Measurements from ENCODE around the gene EPB41L4B. TPM values are rescaled to one million over a fixed set of nuclear protein-coding genes. Genes with fewer than 3 reads are reported as not detected.

EPB41L4B gene
- total and polyA plus RNA-seq, 7 experiments from 2014 or later = 0.36 TPM; not detected in 6

DNA sequence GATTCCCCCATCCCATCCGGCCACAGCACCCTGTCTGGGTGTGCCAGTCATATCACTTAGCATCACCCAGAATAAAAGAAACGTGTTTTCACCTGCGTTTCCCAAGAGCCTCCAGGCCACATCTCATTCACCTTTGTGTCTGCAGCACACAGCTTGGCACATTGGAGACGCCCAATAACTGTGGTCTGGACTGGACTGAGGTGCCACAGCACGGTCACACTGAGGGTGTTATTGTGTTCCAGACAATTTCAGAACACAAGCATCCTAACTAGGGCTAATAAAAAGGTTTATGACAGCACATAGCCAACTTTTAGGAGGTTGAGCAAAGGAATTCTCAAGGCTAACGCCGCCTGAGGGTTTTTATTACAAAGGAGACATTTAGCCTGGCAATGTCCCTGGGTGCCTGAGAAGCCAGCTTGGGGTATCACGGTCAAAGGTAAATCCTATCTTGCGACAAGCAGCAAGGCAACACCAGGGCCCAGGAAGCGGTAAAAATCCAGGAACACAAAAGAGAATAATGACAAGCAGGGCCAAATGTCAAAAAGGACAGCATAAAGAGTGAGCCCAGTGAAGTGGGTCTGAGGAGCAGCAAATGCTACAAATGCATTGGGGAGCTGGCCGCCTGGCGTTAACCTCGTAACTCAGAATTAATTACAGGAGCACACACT, 3.4 kb downstream of the EPB41L4B start:
- Histone ChIP-seq H3K4me3 (ENCODE audit: low read length) (no peak overlapping the region), H3K9me3 (ENCODE audit: control insufficient read depth in 2 of 3, low read length in 3 of 3) (no peaks in the 10 kb centered on the region), H3K4me1 (ENCODE audit: control insufficient read depth in 2 of 2, insufficient read depth in 2 of 2, low read length in 2 of 2) (peaks cover 0 to 10% of the 10 kb centered on the region in 2 donors), H3K36me3 (ENCODE audit: control insufficient read depth in 2 of 3, insufficient read depth in 3 of 3, low read length in 3 of 3) (no peaks in the 10 kb centered on the region), H3K27me3 (ENCODE audit: control insufficient read depth in 2 of 2, insufficient read depth in 2 of 2, low read length in 2 of 2) (peaks cover 3 to 4% of the 10 kb centered on the region in 2 donors), H3K27ac (ENCODE audit: low read depth, low read length) (no peak overlapping the region)
- Mint-ChIP-seq H3K4me3 (no peak overlapping the region), H3K36me3 (peaks cover 0 to 7% (median 0%) of the 10 kb centered on the region in 5 donors), H3K4me1 (peaks cover 5 to 12% (median 10%) of the 10 kb centered on the region in 7 donors), H3K9me3 (peaks cover 0 to 4% (median 0%) of the 10 kb centered on the region in 11 donors), H3K27ac (no peak overlapping the region), H3K27me3 (peaks cover 68 to 82% (median 73%) of the 10 kb centered on the region in 5 donors)
- intact Hi-C loops (cut with micrococcal nuclease) = no loop called here
- ChIA-PET CTCF (no interaction called here), POLR2A (no interaction called here)
- ATAC-seq (no peak), DNase-seq (no peak)

DNA sequence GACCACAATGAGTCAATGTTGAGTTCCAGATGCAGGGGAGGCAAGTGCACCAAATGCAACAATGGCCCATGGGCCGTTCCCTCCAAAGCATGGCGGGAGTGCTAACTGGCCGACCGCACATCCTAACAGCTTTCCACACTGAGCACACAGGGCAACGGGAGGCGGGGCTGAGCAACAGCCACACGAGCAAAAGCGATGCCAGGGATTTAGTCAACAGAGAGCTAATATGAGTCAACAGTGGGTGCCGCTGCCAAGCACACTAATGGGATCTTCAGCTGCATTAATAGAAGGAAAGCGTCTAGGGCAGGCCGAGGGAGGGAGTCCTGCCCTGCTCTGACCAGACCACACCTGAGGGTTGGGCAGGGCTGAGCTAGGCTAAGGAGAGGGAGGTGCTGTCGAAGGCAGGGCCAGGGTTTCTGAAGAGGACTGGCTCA, 4.6 kb downstream of the EPB41L4B start:
- H3K4me1 Mint-ChIP-seq = peaks cover 3 to 11% (median 7%) of the 10 kb centered on the region in 7 donors
- H3K9me3 Mint-ChIP-seq = peaks cover 0 to 1% (median 0%) of the 10 kb centered on the region in 11 donors
- no peak for ATAC-seq
- Histone ChIP-seq H3K9me3 (ENCODE audit: control insufficient read depth in 2 of 3, low read length in 3 of 3) (no peaks in the 10 kb centered on the region), H3K4me1 (ENCODE audit: control insufficient read depth in 2 of 2, insufficient read depth in 2 of 2, low read length in 2 of 2) (peaks cover 0 to 8% of the 10 kb centered on the region in 2 donors), H3K27me3 (ENCODE audit: control insufficient read depth in 2 of 2, insufficient read depth in 2 of 2, low read length in 2 of 2) (peaks cover 3 to 4% of the 10 kb centered on the region in 2 donors), H3K36me3 (ENCODE audit: control insufficient read depth in 2 of 3, insufficient read depth in 3 of 3, low read length in 3 of 3) (no peaks in the 10 kb centered on the region), H3K27ac (ENCODE audit: low read depth, low read length) (no peak overlapping the region), H3K4me3 (ENCODE audit: low read length) (no peak overlapping the region)
- H3K27ac Mint-ChIP-seq = no peak overlapping the region
- DNase-seq = no peak
- H3K27me3 Mint-ChIP-seq = peaks cover 56 to 76% (median 61%) of the 10 kb centered on the region in 5 donors
- no peak overlapping the region for H3K4me3 Mint-ChIP-seq
- peaks cover 0 to 4% (median 0%) of the 10 kb centered on the region in 5 donors for H3K36me3 Mint-ChIP-seq
- ChIA-PET CTCF (no interaction called here), POLR2A (no interaction called here)
- intact Hi-C loops (cut with micrococcal nuclease) = no loop called here

GRCh38 chr9:109315480-109316206, 5.2 kb downstream of the EPB41L4B start:
- Mint-ChIP-seq H3K9me3 (no peaks in the 10 kb centered on the region), H3K27ac (no peak overlapping the region), H3K4me1 (peaks cover 0 to 7% (median 4%) of the 10 kb centered on the region in 7 donors), H3K4me3 (no peak overlapping the region), H3K27me3 (peaks cover 52 to 75% (median 59%) of the 10 kb centered on the region in 5 donors), H3K36me3 (no peaks in the 10 kb centered on the region)
- Histone ChIP-seq H3K27me3 (ENCODE audit: control insufficient read depth in 2 of 2, insufficient read depth in 2 of 2, low read length in 2 of 2) (peaks cover 3 to 4% of the 10 kb centered on the region in 2 donors), H3K9me3 (ENCODE audit: control insufficient read depth in 2 of 3, low read length in 3 of 3) (no peaks in the 10 kb centered on the region), H3K27ac (ENCODE audit: low read depth, low read length) (no peak overlapping the region), H3K36me3 (ENCODE audit: control insufficient read depth in 2 of 3, insufficient read depth in 3 of 3, low read length in 3 of 3) (no peaks in the 10 kb centered on the region), H3K4me3 (ENCODE audit: low read length) (no peak overlapping the region), H3K4me1 (ENCODE audit: control insufficient read depth in 2 of 2, insufficient read depth in 2 of 2, low read length in 2 of 2) (peaks cover 0 to 5% of the 10 kb centered on the region in 2 donors)
- ATAC-seq (no peak), DNase-seq (no peak)
- POLR2A ChIA-PET = no interaction called here
- CTCF ChIA-PET = no interaction called here
- intact Hi-C loops (cut with micrococcal nuclease) = no loop called here

DNA sequence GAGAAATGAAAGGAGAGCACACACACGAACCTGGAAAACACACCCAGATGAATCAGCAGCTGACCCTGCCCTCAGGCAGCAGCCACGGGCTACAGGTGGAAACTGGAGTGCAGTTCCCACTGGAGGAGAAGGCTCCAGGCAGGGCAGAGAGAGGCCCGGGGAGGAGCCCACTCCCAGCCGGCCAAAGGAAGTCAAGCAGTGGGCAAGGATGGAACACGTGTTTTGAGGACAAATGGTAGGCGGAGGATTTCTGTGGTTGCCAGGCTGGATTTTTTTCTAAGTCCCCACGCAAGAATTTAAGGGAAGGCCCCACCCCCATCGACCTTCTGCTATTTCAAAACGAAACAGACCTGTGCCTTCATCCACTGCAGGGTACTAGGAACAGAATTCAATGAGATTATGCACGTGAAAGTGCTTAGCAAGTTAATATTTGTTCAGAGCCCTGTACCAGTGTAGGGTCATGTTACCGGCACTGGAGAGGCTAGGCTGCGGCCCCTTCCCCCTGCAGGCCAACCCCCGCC, 6.8 kb downstream of the EPB41L4B start:
- Histone ChIP-seq H3K36me3 (ENCODE audit: control insufficient read depth in 2 of 3, insufficient read depth in 3 of 3, low read length in 3 of 3) (no peaks in the 10 kb centered on the region), H3K27me3 (ENCODE audit: control insufficient read depth in 2 of 2, insufficient read depth in 2 of 2, low read length in 2 of 2) (peaks cover 0 to 3% of the 10 kb centered on the region in 2 donors), H3K9me3 (ENCODE audit: control insufficient read depth in 2 of 3, low read length in 3 of 3) (no peaks in the 10 kb centered on the region), H3K27ac (ENCODE audit: low read depth, low read length) (no peak overlapping the region), H3K4me3 (ENCODE audit: low read length) (no peak overlapping the region), H3K4me1 (ENCODE audit: control insufficient read depth in 2 of 2, insufficient read depth in 2 of 2, low read length in 2 of 2) (no peaks in the 10 kb centered on the region)
- intact Hi-C loops (cut with micrococcal nuclease) = no loop called here
- H3K36me3 Mint-ChIP-seq = no peaks in the 10 kb centered on the region
- no peak overlapping the region for H3K27ac Mint-ChIP-seq
- ChIA-PET CTCF (no interaction called here), POLR2A (no interaction called here)
- H3K4me1 Mint-ChIP-seq = peaks cover 0 to 5% (median 3%) of the 10 kb centered on the region in 7 donors
- DNase-seq (no peak), ATAC-seq (no peak)
- no peak overlapping the region for H3K4me3 Mint-ChIP-seq
- H3K9me3 Mint-ChIP-seq = no peaks in the 10 kb centered on the region
- peaks cover 52 to 81% (median 64%) of the 10 kb centered on the region in 5 donors for H3K27me3 Mint-ChIP-seq

- Histone ChIP-seq H3K27ac (ENCODE audit: low read depth, low read length) (no peak overlapping the region), H3K4me1 (ENCODE audit: control insufficient read depth in 2 of 2, insufficient read depth in 2 of 2, low read length in 2 of 2) (no peaks in the 10 kb centered on the region), H3K36me3 (ENCODE audit: control insufficient read depth in 2 of 3, insufficient read depth in 3 of 3, low read length in 3 of 3) (no peaks in the 10 kb centered on the region), H3K4me3 (ENCODE audit: low read length) (no peak overlapping the region), H3K9me3 (ENCODE audit: control insufficient read depth in 2 of 3, low read length in 3 of 3) (no peaks in the 10 kb centered on the region), H3K27me3 (ENCODE audit: control insufficient read depth in 2 of 2, insufficient read depth in 2 of 2, low read length in 2 of 2) (no peaks in the 10 kb centered on the region)
- Mint-ChIP-seq H3K4me3 (no peak overlapping the region), H3K36me3 (no peaks in the 10 kb centered on the region), H3K9me3 (no peaks in the 10 kb centered on the region), H3K4me1 (peaks cover 0 to 4% (median 0%) of the 10 kb centered on the region in 7 donors), H3K27ac (no peak overlapping the region), H3K27me3 (peaks cover 45 to 75% (median 59%) of the 10 kb centered on the region in 5 donors)
- DNase-seq (no peak), ATAC-seq (no peak)
- ChIA-PET POLR2A (no interaction called here), CTCF (interaction anchor here (0.6 kb wide), 1 partner anchor 1437 kb away, joined by 3 read pairs; no protein-coding TSS in a partner anchor)
- intact Hi-C loops (cut with micrococcal nuclease) = no loop called here
Measured at GRCh38 chr9:109313351-109313750, 7.5 kb downstream of the EPB41L4B start.

DNA sequence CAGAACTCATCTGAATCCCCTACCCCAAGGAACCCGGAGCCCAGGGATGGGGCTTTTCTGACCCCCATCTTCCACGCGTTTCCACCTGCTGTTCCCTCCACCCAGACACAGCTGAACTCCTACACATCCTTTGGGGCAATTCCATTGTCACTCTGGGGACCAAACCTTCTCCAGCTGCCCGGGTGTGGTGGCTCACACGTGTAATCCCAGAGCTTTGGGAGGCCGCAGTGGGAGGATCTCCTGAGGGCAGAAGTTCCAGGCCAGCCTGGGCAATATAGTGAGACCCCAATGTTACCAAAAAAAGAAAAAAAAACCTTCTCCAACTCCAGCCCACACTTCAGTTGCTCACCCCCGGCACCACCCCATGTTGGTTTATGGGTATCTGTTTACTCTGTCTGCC, 8.1 kb downstream of the EPB41L4B start:
- DNase-seq (no peak), ATAC-seq (no peak)
- no peaks in the 10 kb centered on the region for H3K4me1 ChIP-seq (ENCODE audit: control insufficient read depth in 2 of 2, insufficient read depth in 2 of 2, low read length in 2 of 2)
- H3K4me3 Mint-ChIP-seq = no peak overlapping the region
- H3K4me1 Mint-ChIP-seq = peaks cover 0 to 4% (median 0%) of the 10 kb centered on the region in 7 donors
- ChIA-PET POLR2A (no interaction called here), CTCF (no interaction called here)
- H3K9me3 ChIP-seq (ENCODE audit: control insufficient read depth in 2 of 3, low read length in 3 of 3) = no peaks in the 10 kb centered on the region
- H3K36me3 Mint-ChIP-seq = no peaks in the 10 kb centered on the region
- H3K4me3 ChIP-seq (ENCODE audit: low read length) = no peak overlapping the region
- H3K27me3 ChIP-seq (ENCODE audit: control insufficient read depth in 2 of 2, insufficient read depth in 2 of 2, low read length in 2 of 2) = no peaks in the 10 kb centered on the region
- no peaks in the 10 kb centered on the region for H3K36me3 ChIP-seq (ENCODE audit: control insufficient read depth in 2 of 3, insufficient read depth in 3 of 3, low read length in 3 of 3)
- no peak overlapping the region for H3K27ac Mint-ChIP-seq
- H3K27me3 Mint-ChIP-seq = peaks cover 44 to 73% (median 60%) of the 10 kb centered on the region in 5 donors
- no peaks in the 10 kb centered on the region for H3K9me3 Mint-ChIP-seq
- intact Hi-C loops (cut with micrococcal nuclease) = no loop called here
- H3K27ac ChIP-seq (ENCODE audit: low read depth, low read length) = no peak overlapping the region
